Astrocyte of the spinal cord (primary cell): ENCODE measurements around the gene OLFM2.

ENCODE experiments used
- DNase-seq: peaks from one replicate; pipeline ENCODE4 v3.0.0; 2011; ENCODE audit warnings: low read depth, low spot score
- H3K4me3 ChIP-seq: 2 replicates; pipeline ENCODE4 v1.5.1; 2011; ENCODE audit warnings: low read depth, mild to moderate bottlenecking, low read length, moderate library complexity
- in situ Hi-C: cut with HindIII; loops from 2 replicates; pipeline ENCODE4 v1.10.0; 2017; ENCODE audit warnings: low sequenced_read_pairs
- TF ChIP-seq, protein P1 (sequence below): IDR thresholded peaks from 2 replicates; pipeline ENCODE4 v1.5.1; 2012; ENCODE audit warnings: low read depth, mild to moderate bottlenecking, low read length, inconsistent platforms

The OLFM2 gene

GRCh38 chr19:9936326-9937000, at the start of gene OLFM2:
TSS of gene OLFM2 (minus strand) at chr19:9936515. CDS start at chr19:9936366, 149 bp downstream.
- no peak for DNase-seq
- no peak within 1 kb of the TSS for H3K4me3 ChIP-seq
- TF ChIP-seq, protein P1, sequence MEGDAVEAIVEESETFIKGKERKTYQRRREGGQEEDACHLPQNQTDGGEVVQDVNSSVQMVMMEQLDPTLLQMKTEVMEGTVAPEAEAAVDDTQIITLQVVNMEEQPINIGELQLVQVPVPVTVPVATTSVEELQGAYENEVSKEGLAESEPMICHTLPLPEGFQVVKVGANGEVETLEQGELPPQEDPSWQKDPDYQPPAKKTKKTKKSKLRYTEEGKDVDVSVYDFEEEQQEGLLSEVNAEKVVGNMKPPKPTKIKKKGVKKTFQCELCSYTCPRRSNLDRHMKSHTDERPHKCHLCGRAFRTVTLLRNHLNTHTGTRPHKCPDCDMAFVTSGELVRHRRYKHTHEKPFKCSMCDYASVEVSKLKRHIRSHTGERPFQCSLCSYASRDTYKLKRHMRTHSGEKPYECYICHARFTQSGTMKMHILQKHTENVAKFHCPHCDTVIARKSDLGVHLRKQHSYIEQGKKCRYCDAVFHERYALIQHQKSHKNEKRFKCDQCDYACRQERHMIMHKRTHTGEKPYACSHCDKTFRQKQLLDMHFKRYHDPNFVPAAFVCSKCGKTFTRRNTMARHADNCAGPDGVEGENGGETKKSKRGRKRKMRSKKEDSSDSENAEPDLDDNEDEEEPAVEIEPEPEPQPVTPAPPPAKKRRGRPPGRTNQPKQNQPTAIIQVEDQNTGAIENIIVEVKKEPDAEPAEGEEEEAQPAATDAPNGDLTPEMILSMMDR: no peak
- in situ Hi-C loops: no loop called here

DNA sequence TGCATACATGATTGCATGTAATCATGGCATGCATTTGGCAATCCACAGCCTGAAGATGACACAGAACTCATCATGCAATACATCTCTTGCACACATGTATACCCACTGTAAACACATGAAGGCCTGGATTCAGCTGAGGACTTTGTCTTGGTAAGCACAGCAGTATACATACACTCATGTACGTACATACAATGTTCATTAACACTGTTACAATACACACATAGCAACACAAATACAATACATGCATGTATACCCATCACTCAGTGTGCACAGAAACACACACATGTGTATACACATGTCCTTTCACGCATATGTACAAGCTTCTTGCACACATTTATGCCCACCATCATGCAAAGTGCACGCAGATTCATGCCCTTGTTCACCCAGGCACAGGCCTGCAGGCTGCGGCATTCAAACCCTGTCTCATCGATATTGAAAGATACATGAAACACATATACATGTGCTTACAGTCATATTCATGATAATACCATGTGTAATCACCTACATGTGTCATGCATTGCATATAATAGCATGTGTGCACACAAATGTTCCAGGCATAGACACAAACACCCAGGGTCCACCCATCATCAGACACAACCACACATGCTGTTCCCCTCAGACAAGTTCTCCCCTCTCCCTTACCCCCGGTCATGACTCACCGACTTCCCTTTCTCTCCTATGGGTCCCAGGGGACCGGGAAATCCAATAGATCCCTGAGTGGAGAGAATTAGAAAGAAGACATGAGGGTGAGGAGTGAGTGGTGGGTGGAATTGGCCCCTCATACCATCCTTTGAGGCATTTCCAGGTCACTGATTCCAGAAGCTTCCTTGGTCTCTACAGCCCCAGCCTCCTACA, 45.3 kb upstream of the OLFM2 start:
- no peak overlapping the region for H3K4me3 ChIP-seq
- TF ChIP-seq, protein P1: no peak
- no peak for DNase-seq
- in situ Hi-C loops: no loop called here

DNA sequence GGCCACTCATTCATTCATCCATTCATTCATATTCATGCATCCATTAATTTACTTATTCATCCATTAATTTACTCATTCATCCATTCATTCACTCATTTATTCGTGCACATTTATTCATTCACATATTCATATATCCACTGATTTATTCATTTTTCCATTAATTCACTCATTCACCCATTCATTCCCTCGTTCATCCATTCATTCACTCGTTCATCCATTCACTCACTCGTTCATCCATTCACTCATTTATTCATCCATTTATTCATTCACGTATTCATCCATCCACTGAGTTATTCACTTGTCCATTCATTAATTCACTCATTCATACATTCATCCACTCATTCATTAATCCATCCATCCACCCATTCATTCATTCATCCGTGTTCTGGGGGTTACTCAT, 35.8 kb upstream of the OLFM2 start:
- in situ Hi-C loops: no loop called here

GRCh38 chr19:9971166-9971897, 35.0 kb upstream of the OLFM2 start:
- in situ Hi-C loops: no loop called here
- TF ChIP-seq, protein P1: no peak
- DNase-seq: no peak
- no peak overlapping the region for H3K4me3 ChIP-seq

More for the DNA sequence above, 35.8 kb upstream of the OLFM2 start:
- no peak overlapping the region for H3K4me3 ChIP-seq
- no peak for DNase-seq
- TF ChIP-seq, protein P1: no peak

- TF ChIP-seq, protein P1: no peak
- no peak for DNase-seq
- H3K4me3 ChIP-seq: no peak overlapping the region
- in situ Hi-C loops: no loop called here
Measured at GRCh38 chr19:9970481-9970880, 34.2 kb upstream of the OLFM2 start.

GRCh38 chr19:9969688-9969975, 33.3 kb upstream of the OLFM2 start:
- in situ Hi-C loops: no loop called here
- TF ChIP-seq, protein P1: no peak
- DNase-seq: no peak
- H3K4me3 ChIP-seq: no peak overlapping the region
